HCT116 (cell line): Measurements from ENCODE around the gene ERAL1.

Source experiments
- CTCF ChIP-seq, 3 experiments: fragments of 200-600 bp in 1 of 3; sonication (generic) in 1 of 3; IDR thresholded peaks in 2 of 3; conservative IDR thresholded peaks in 1 of 3; 2 replicates each; pipeline ENCODE4 v1.5.1; 2012 to 2017; ENCODE audit warnings: low read depth in 2 of 3, low read length in 2 of 3, antibody characterized with exemption in 1 of 3, borderline replicate concordance in 1 of 3, control low read depth in 1 of 3, mild to moderate bottlenecking in 1 of 3, mixed read lengths in 1 of 3, mixed run types in 1 of 3, moderate library complexity in 1 of 3; ENCODE audit not compliant: insufficient read depth in 1 of 3
- RAD21 ChIP-seq: IDR thresholded peaks from 2 replicates; pipeline ENCODE4 v1.6.1; 2012; ENCODE audit warnings: low read depth, mild to moderate bottlenecking
- SIN3A ChIP-seq: IDR thresholded peaks from 2 replicates; pipeline ENCODE4 v1.6.1; 2012; ENCODE audit warnings: low read depth
- ZNF274 ChIP-seq: fragments of 200-500 bp; sonication (Bioruptor generic); IDR thresholded peaks from 2 replicates; pipeline ENCODE4 v1.6.1; 2014; ENCODE audit warnings: mild to moderate bottlenecking, low read depth, low read length, inconsistent platforms
- TF ChIP-seq, protein P1 (sequence below): IDR thresholded peaks from 2 replicates; pipeline ENCODE4 v1.6.1; 2012; ENCODE audit warnings: low read depth

- TF ChIP-seq, protein P1, sequence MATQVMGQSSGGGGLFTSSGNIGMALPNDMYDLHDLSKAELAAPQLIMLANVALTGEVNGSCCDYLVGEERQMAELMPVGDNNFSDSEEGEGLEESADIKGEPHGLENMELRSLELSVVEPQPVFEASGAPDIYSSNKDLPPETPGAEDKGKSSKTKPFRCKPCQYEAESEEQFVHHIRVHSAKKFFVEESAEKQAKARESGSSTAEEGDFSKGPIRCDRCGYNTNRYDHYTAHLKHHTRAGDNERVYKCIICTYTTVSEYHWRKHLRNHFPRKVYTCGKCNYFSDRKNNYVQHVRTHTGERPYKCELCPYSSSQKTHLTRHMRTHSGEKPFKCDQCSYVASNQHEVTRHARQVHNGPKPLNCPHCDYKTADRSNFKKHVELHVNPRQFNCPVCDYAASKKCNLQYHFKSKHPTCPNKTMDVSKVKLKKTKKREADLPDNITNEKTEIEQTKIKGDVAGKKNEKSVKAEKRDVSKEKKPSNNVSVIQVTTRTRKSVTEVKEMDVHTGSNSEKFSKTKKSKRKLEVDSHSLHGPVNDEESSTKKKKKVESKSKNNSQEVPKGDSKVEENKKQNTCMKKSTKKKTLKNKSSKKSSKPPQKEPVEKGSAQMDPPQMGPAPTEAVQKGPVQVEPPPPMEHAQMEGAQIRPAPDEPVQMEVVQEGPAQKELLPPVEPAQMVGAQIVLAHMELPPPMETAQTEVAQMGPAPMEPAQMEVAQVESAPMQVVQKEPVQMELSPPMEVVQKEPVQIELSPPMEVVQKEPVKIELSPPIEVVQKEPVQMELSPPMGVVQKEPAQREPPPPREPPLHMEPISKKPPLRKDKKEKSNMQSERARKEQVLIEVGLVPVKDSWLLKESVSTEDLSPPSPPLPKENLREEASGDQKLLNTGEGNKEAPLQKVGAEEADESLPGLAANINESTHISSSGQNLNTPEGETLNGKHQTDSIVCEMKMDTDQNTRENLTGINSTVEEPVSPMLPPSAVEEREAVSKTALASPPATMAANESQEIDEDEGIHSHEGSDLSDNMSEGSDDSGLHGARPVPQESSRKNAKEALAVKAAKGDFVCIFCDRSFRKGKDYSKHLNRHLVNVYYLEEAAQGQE, result no peak
- TF ChIP-seq CTCF (IDR thresholded peaks at IDR 0.05 in 2 of 3, conservative IDR thresholded peaks at IDR 0.05 in 1 of 3; ENCODE audit: borderline replicate concordance in 1 of 3, insufficient read depth in 1 of 3, low read depth in 2 of 3, low read length in 2 of 3), result no peak
- no peak for TF ChIP-seq ZNF274
- no peak for TF ChIP-seq RAD21
- TF ChIP-seq SIN3A, result no peak
Observed at GRCh38 chr17:28863953-28864352, 9.1 kb downstream of the ERAL1 start.
